ENCODE results near the gene ABCB6. TPM values are rescaled to one million over a fixed set of nuclear protein-coding genes. Genes with fewer than 3 reads are reported as not detected.

Gene ABCB6
- total RNA-seq, 2 donors from 2014 or later: 9.3 to 12.1 TPM

DNA sequence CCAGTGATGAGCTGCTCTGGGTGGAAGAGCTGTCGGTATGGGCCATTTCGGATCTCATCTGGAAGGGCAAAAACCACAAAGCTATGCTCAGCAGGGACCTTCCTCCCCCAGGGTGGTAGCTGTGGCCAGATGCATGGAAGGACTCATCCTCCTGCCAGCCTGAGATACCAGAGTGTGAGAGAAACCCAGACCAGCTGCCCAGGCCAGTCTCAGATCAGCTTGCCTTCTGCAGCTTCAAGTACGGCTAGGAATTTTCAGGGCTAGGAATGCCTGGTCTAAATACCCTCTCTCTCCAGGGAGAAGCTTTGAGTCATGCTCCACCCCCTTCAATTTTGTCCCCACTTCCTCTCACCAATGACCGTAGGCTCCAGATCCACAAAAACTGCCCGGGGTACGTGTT, 32.9 kb upstream of the ABCB6 start:
- Histone ChIP-seq H3K27me3 (no peaks in the 10 kb centered on the region), H3K9me3 (no peaks in the 10 kb centered on the region), H3K27ac (peak overlapping the region; percentile 74 to 89), H3K4me3 (no peak overlapping the region), H3K36me3 (peaks cover 18% of the 10 kb centered on the region), H3K4me1 (peaks cover 0 to 47% of the 10 kb centered on the region in 2 donors)
- TF ChIP-seq, protein P1, sequence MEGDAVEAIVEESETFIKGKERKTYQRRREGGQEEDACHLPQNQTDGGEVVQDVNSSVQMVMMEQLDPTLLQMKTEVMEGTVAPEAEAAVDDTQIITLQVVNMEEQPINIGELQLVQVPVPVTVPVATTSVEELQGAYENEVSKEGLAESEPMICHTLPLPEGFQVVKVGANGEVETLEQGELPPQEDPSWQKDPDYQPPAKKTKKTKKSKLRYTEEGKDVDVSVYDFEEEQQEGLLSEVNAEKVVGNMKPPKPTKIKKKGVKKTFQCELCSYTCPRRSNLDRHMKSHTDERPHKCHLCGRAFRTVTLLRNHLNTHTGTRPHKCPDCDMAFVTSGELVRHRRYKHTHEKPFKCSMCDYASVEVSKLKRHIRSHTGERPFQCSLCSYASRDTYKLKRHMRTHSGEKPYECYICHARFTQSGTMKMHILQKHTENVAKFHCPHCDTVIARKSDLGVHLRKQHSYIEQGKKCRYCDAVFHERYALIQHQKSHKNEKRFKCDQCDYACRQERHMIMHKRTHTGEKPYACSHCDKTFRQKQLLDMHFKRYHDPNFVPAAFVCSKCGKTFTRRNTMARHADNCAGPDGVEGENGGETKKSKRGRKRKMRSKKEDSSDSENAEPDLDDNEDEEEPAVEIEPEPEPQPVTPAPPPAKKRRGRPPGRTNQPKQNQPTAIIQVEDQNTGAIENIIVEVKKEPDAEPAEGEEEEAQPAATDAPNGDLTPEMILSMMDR (IDR thresholded peaks at IDR 0.05): no peak
- no peak for DNase-seq (ENCODE audit: low spot score)

DNA sequence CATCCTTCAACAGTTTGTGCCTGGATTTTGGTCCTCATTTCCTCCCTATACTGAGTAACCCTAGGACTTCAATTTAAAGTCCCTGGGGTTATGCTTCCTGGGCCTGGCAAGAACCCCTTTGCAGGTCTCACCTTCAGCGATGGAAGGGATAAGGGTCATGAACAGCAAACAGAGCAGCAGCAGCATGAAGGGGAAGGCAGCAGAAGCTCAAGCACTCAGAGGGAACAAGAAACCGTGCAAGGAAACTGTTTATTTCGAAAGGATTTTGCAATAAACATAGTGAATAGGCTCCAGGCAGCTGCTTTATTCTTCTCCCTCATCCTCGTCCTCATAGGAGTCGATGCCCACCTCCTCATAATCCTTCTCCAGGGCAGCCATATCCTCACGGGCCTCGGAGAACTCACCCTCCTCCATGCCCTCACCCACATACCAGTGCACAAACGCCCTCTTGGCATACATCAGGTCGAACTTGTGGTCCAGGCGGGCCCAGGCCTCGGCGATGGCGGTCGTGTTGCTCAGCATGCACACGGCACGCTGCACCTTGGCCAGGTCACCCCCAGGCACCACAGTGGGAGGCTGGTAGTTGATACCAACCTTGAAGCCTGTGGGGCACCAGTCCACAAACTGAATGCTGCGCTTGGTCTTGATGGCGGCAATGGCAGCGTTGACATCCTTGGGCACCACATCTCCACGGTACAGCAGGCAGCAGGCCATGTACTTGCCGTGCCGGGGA, 31.5 kb upstream of the ABCB6 start:
- peaks cover 18% of the 10 kb centered on the region for H3K36me3 ChIP-seq
- no peak for DNase-seq (ENCODE audit: low spot score)

DNA sequence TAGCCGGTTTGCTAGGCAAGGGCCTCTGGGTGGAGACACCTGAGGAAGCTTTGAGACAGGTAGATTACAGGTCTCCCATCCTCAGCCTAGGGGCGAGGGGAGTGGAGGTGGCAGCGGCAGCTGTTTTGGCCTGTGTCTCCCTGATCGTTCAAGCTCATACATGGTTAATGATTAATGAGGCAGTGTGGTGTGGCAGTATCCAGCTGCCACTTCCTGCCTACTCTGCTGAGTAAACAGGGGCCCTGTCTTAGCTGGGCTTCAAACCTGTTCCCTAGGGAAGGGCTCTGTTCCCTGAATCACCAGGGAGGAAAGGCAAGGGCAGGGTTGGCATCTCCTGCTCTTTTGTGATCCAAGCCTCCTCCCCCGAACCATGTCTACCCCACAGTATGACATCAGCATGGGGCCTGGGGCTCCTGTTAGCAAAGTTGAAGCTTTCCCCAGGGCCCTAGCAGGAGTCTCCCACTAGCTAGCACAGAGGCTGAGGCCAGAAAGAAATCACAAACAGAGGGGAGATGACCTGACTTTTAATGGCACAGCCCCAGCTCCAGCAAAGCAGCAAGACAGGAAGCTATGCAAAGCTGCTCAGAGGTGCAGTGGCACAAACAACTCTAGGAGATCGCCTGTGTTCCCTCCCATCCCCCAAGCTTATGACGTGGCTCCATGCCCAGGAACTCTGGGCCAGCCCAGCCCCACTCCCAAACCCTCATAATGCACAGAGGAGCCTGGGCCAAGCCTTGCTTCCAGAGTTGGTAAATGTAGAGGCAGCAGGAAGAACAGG, 30.6 kb upstream of the ABCB6 start:
- peaks cover 0 to 58% of the 10 kb centered on the region in 2 donors for H3K4me1 ChIP-seq
- TF ChIP-seq, protein P1 (IDR thresholded peaks at IDR 0.05): no peak
- no peaks in the 10 kb centered on the region for H3K27me3 ChIP-seq
- DNase-seq (ENCODE audit: low spot score): peak; percentile 69
- H3K27ac ChIP-seq: peak overlapping the region; percentile 70 to 74
- no peak overlapping the region for H3K4me3 ChIP-seq
- H3K36me3 ChIP-seq: peaks cover 18% of the 10 kb centered on the region
- H3K9me3 ChIP-seq: no peaks in the 10 kb centered on the region

More for the DNA sequence above, 31.5 kb upstream of the ABCB6 start:
- Histone ChIP-seq H3K9me3 (no peaks in the 10 kb centered on the region), H3K4me1 (peaks cover 0 to 57% of the 10 kb centered on the region in 2 donors), H3K4me3 (no peak overlapping the region), H3K27ac (peak overlapping the region; percentile 70 to 74), H3K27me3 (no peaks in the 10 kb centered on the region)
- TF ChIP-seq, protein P1 (IDR thresholded peaks at IDR 0.05): no peak

GRCh38 chr2:219248845-219249202, 30.1 kb upstream of the ABCB6 start:
- peak overlapping the region; percentile 70 to 74 for H3K27ac ChIP-seq
- peaks cover 0 to 57% of the 10 kb centered on the region in 2 donors for H3K4me1 ChIP-seq
- peaks cover 18% of the 10 kb centered on the region for H3K36me3 ChIP-seq
- H3K9me3 ChIP-seq: no peaks in the 10 kb centered on the region
- H3K4me3 ChIP-seq: no peak overlapping the region
- TF ChIP-seq, protein P1 (IDR thresholded peaks at IDR 0.05): no peak
- no peaks in the 10 kb centered on the region for H3K27me3 ChIP-seq
- DNase-seq (ENCODE audit: low spot score): no peak

DNA sequence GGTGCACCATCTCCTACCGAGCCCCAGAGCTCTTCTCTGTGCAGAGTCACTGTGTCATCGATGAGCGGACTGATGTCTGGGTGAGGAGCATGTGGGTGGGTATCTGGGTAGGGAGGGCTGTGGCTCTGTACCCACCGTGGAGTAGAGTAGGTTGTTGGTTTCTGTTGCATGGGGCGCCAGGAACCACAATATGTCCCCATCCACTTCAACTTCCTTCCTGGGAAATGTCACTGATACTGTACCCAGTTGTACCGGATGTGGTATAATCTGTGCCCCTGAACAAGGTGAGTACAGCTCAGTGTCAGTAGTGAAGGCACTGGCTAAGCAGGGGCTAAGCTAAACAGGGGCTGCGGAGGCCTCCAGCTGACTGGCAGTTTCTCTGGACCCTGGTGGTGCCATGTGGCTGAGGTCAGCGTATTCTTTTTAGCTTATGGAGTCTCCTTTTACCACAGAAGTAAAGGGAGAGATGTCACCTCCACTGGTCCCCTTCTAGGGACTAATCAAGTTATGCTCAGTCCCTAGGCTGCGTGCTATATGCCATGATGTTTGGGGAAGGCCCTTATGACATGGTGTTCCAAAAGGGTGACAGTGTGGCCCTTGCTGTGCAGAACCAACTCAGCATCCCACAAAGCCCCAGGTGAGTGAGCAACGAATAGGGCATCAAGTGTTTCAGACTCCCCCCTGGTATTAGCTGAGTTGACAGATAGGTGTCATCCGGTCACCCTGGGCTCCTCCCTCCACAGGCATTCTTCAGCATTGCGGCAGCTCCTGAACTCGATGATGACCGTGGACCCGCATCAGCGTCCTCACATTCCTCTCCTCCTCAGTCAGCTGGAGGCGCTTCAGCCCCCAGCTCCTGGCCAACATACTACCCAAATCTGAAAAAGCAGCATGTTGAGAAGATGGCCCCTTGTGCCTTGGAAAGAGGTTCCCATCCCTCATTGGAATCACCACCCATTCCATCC, 29.2 kb upstream of the ABCB6 start:
- Histone ChIP-seq H3K9me3 (no peaks in the 10 kb centered on the region), H3K27me3 (no peaks in the 10 kb centered on the region), H3K4me3 (no peak overlapping the region), H3K27ac (no peak overlapping the region), H3K36me3 (peaks cover 18% of the 10 kb centered on the region), H3K4me1 (peaks cover 0 to 52% of the 10 kb centered on the region in 2 donors)
- no peak for DNase-seq (ENCODE audit: low spot score)
- TF ChIP-seq, protein P1 (IDR thresholded peaks at IDR 0.05): no peak
